ENCODE measurements around the gene SV2C.
"Not testable (repeated sequence)": the region's sequence is repeated elsewhere in the genome, so short reads cannot be mapped to it uniquely, and the experiment has no call there.

SV2C gene

GRCh38 chr5:76283670-76284069, 200.5 kb downstream of the SV2C start:
- DNase-seq (ENCODE audit: extremely low spot score, insufficient read length, low read depth) (no peak), FAIRE-seq (no peak)

GRCh38 chr5:76289692-76290091, 206.5 kb downstream of the SV2C start:
- DNase-seq (ENCODE audit: extremely low spot score, insufficient read length, low read depth) (no peak), FAIRE-seq (no peak)

GRCh38 chr5:76290321-76290757, 207.2 kb downstream of the SV2C start:
- FAIRE-seq: no peak
- no peak for DNase-seq (ENCODE audit: extremely low spot score, insufficient read length, low read depth)

GRCh38 chr5:76291305-76292077, 208.3 kb downstream of the SV2C start:
- no peak for FAIRE-seq
- DNase-seq (ENCODE audit: extremely low spot score, insufficient read length, low read depth): no peak

GRCh38 chr5:76292620-76293322, 209.6 kb downstream of the SV2C start:
- DNase-seq (ENCODE audit: extremely low spot score, insufficient read length, low read depth): no peak
- FAIRE-seq: peak; percentile 90

- FAIRE-seq (peak; percentile 46), DNase-seq (ENCODE audit: extremely low spot score, insufficient read length, low read depth) (no peak)
Observed at GRCh38 chr5:76294573-76294972, 211.4 kb downstream of the SV2C start.

GRCh38 chr5:76298852-76299251, 215.7 kb downstream of the SV2C start:
- DNase-seq (ENCODE audit: extremely low spot score, insufficient read length, low read depth) (no peak), FAIRE-seq (no peak)

- DNase-seq (ENCODE audit: extremely low spot score, insufficient read length, low read depth) (no peak), FAIRE-seq (peak; percentile 64)
Observed at GRCh38 chr5:76299592-76299991, 216.4 kb downstream of the SV2C start.

GRCh38 chr5:76301932-76302331, 218.7 kb downstream of the SV2C start:
- FAIRE-seq; DNase-seq (ENCODE audit: extremely low spot score, insufficient read length, low read depth): not testable (repeated sequence)

GRCh38 chr5:76302661-76303060, 219.5 kb downstream of the SV2C start:
- DNase-seq (ENCODE audit: extremely low spot score, insufficient read length, low read depth): not testable (repeated sequence)
- FAIRE-seq: peak; percentile 5

- FAIRE-seq: peak; percentile 61
- no peak for DNase-seq (ENCODE audit: extremely low spot score, insufficient read length, low read depth)
Observed at GRCh38 chr5:76303921-76304320, 220.7 kb downstream of the SV2C start.

- FAIRE-seq: no peak
- DNase-seq (ENCODE audit: extremely low spot score, insufficient read length, low read depth): no peak
Observed at GRCh38 chr5:76305269-76305668, 222.1 kb downstream of the SV2C start.

GRCh38 chr5:76305775-76306174, 222.6 kb downstream of the SV2C start:
- no peak for FAIRE-seq
- DNase-seq (ENCODE audit: extremely low spot score, insufficient read length, low read depth): no peak

GRCh38 chr5:76310208-76310607, 227.0 kb downstream of the SV2C start:
- DNase-seq (ENCODE audit: extremely low spot score, insufficient read length, low read depth) (no peak), FAIRE-seq (no peak)

- no peak for DNase-seq (ENCODE audit: extremely low spot score, insufficient read length, low read depth)
- no peak for FAIRE-seq
Observed at GRCh38 chr5:76312783-76313182, 229.6 kb downstream of the SV2C start.

- no peak for FAIRE-seq
Observed at GRCh38 chr5:76314643-76315042, 231.5 kb downstream of the SV2C start.

GRCh38 chr5:76319673-76320072, 236.5 kb downstream of the SV2C start:
- no peak for DNase-seq (ENCODE audit: extremely low spot score, insufficient read length, low read depth)
- FAIRE-seq: no peak

More at GRCh38 chr5:76314643-76315042, 231.5 kb downstream of the SV2C start:
- DNase-seq (ENCODE audit: extremely low spot score, insufficient read length, low read depth): no peak

- not testable (repeated sequence) for DNase-seq (ENCODE audit: extremely low spot score, insufficient read length, low read depth); FAIRE-seq
Observed at GRCh38 chr5:76323494-76323893, 240.3 kb downstream of the SV2C start.

GRCh38 chr5:76325326-76325725, 242.1 kb downstream of the SV2C start:
- DNase-seq (ENCODE audit: extremely low spot score, insufficient read length, low read depth) (no peak), FAIRE-seq (no peak)

- FAIRE-seq (no peak), DNase-seq (ENCODE audit: extremely low spot score, insufficient read length, low read depth) (no peak)
Observed at GRCh38 chr5:76325876-76326491, 242.8 kb downstream of the SV2C start.

All from GM18507 (cell line).